HL-60 (cell line): ENCODE data around the gene AGAP1.

Source experiments
- DNase-seq, 2 experiments: peaks; one replicate each; pipeline ENCODE4 v3.0.0-alpha.2; 2010 to 2020; ENCODE audit warnings: low read depth in 1 of 2, low spot score in 1 of 2
- H3K27ac ChIP-seq: fragments of 250-450 bp; sonication (Bioruptor Pico); replicated peaks from 2 replicates; pipeline ENCODE4 v1.5.1; 2020; ENCODE audit warnings: mild to moderate bottlenecking, moderate library complexity
- H3K27me3 ChIP-seq: fragments of 250-450 bp; sonication (Bioruptor Pico); 2 replicates; pipeline ENCODE4 v1.5.1; 2021; ENCODE audit warnings: mild to moderate bottlenecking, moderate library complexity; ENCODE audit not compliant: insufficient read depth, poor library complexity, severe bottlenecking
- H3K4me3 ChIP-seq: replicated peaks from 2 replicates; pipeline ENCODE4 v1.5.1; 2011; ENCODE audit warnings: mild to moderate bottlenecking, control low read depth, low read length; ENCODE audit not compliant: insufficient read depth
- CTCF ChIP-seq: IDR thresholded peaks from one replicate; pipeline ENCODE4 v1.5.1; 2011; ENCODE audit warnings: low read length, control low read depth, inconsistent platforms; ENCODE audit not compliant: insufficient read depth
- GABPA ChIP-seq: IDR thresholded peaks from 2 replicates; pipeline ENCODE4 v1.6.1; 2012; ENCODE audit warnings: low read depth
- POLR2AphosphoS5 ChIP-seq: IDR thresholded peaks from 2 replicates; pipeline ENCODE4 v1.6.1; 2012; ENCODE audit warnings: low read depth
- SPI1 ChIP-seq: IDR thresholded peaks from 2 replicates; pipeline ENCODE4 v1.6.1; 2012; ENCODE audit warnings: low read depth, mild to moderate bottlenecking, borderline replicate concordance
- TF ChIP-seq, protein P1 (sequence below): IDR thresholded peaks from 2 replicates; pipeline ENCODE4 v1.6.1; 2012; ENCODE audit warnings: low read depth; ENCODE audit not compliant: insufficient replicate concordance

Gene AGAP1

DNA sequence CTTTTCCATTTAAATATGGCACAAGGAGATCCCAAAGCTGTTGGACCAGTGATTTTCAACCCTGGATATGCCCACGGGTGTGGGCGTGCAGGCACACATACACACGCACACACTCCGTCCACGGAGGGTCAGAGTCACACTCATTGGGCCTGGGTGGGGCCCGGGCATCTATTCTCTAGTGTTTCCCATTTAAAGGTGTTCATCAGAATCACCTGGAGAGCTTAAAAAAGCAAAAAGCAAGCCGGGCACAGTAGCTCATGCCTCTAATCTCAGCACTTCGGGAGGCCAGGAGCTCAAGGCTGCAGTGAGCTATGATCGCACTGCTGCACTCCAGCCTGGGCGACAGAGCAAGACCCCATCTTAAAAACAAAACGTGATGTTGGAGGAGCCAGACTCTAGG, 345.4 kb downstream of the AGAP1 start:
- no peak overlapping the region for H3K4me3 ChIP-seq
- DNase-seq = no peak
- no peaks in the 10 kb centered on the region for H3K27me3 ChIP-seq
- no peak for TF ChIP-seq SPI1
- no peak for TF ChIP-seq POLR2AphosphoS5
- TF ChIP-seq, protein P1, sequence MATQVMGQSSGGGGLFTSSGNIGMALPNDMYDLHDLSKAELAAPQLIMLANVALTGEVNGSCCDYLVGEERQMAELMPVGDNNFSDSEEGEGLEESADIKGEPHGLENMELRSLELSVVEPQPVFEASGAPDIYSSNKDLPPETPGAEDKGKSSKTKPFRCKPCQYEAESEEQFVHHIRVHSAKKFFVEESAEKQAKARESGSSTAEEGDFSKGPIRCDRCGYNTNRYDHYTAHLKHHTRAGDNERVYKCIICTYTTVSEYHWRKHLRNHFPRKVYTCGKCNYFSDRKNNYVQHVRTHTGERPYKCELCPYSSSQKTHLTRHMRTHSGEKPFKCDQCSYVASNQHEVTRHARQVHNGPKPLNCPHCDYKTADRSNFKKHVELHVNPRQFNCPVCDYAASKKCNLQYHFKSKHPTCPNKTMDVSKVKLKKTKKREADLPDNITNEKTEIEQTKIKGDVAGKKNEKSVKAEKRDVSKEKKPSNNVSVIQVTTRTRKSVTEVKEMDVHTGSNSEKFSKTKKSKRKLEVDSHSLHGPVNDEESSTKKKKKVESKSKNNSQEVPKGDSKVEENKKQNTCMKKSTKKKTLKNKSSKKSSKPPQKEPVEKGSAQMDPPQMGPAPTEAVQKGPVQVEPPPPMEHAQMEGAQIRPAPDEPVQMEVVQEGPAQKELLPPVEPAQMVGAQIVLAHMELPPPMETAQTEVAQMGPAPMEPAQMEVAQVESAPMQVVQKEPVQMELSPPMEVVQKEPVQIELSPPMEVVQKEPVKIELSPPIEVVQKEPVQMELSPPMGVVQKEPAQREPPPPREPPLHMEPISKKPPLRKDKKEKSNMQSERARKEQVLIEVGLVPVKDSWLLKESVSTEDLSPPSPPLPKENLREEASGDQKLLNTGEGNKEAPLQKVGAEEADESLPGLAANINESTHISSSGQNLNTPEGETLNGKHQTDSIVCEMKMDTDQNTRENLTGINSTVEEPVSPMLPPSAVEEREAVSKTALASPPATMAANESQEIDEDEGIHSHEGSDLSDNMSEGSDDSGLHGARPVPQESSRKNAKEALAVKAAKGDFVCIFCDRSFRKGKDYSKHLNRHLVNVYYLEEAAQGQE = no peak
- no peak for TF ChIP-seq CTCF
- no peak for TF ChIP-seq GABPA
- H3K27ac ChIP-seq = no peak overlapping the region

- no peak for DNase-seq
- Histone ChIP-seq H3K27me3 (no peaks in the 10 kb centered on the region), H3K27ac (no peak overlapping the region), H3K4me3 (no peak overlapping the region)
- TF ChIP-seq CTCF (no peak), SPI1 (no peak), POLR2AphosphoS5 (no peak), GABPA (no peak)
- TF ChIP-seq, protein P1 = no peak
Measured at GRCh38 chr2:235839974-235840373, 346.1 kb downstream of the AGAP1 start.

DNA sequence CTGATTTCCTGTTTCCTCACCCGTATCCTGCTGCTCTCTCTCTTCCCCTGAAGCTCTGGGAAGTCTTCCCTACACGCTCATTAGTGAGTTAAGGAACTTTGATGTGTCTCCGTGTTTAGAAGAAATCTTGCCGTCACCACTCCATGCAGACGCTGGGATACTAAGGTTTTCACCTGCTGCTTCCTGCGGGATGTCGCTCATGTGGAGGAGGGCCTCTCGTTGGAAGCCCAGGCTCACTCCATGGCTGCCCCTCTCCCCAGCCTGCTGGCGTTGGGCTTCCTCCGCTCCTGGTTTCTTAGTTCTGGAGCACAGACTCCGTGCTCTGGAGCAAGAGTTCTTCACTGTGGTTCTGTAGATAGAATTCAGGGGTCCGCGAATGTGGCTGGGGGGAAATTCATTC, 348.0 kb downstream of the AGAP1 start:
- Histone ChIP-seq H3K4me3 (no peak overlapping the region), H3K27ac (no peak overlapping the region), H3K27me3 (no peaks in the 10 kb centered on the region)
- no peak for DNase-seq
- TF ChIP-seq POLR2AphosphoS5 (no peak), SPI1 (no peak), CTCF (no peak), GABPA (no peak)
- TF ChIP-seq, protein P1 = no peak
